Posterior vena cava (tissue), 2 donors: ENCODE data around the gene ITIH1. TPM values are rescaled to one million over a fixed set of nuclear protein-coding genes. Genes with fewer than 3 reads are reported as not detected.
"Not testable (repeated sequence)": the region's sequence is repeated elsewhere in the genome, so short reads cannot be mapped to it uniquely, and the experiment has no call there.

Source experiments
- DNase-seq: peaks from one replicate; pipeline ENCODE4 v3.0.0-alpha.2; 2020; ENCODE audit warnings: low spot score
- intact Hi-C, 2 donors: fragments of 100-400 bp; cut with DNase I; formaldehyde crosslinking; loops; one replicate each; pipeline versions ENCODE4 v1.14.1 to v1.14.2; 2022 to 2023
- total RNA-seq, 2 donors: library from RNA; stranded (reverse); fragmentation: NEBNext Ultra II Directional; extraction: Animal tissue kit (Norgen Biotek cat#: 25700); gene quantifications; one replicate each; pipeline ENCODE4 v1.2.1, GENCODE V29; 2021
- donor health status: DM: yes; HTN: yes; CAD: no.
- donor health status: DM: yes; HTN: yes; CAD: no.

The ITIH1 gene
- total RNA-seq, 2 donors from 2014 or later = 1.3 to 2.6 TPM

- peak; percentile 60 for DNase-seq
- intact Hi-C loops = no loop called here
These were observed 3.9 kb upstream of the ITIH1 start for GRCh38 chr3:52773361-52774065.

- peak; percentile 68 for DNase-seq
- intact Hi-C loops = no loop called here
These were observed 3.2 kb upstream of the ITIH1 start for GRCh38 chr3:52774066-52774713.

- intact Hi-C loops = no loop called here
- peak; percentile 84 for DNase-seq
These were observed 2.2 kb upstream of the ITIH1 start for GRCh38 chr3:52774901-52775864.

GRCh38 chr3:52775877-52776276 is 1.5 kb upstream of the ITIH1 start:
- peak; percentile 23 for DNase-seq
- intact Hi-C loops = no loop called here

- intact Hi-C loops = not testable (repeated sequence)
- DNase-seq = peak; percentile 36
These were observed 913 bp upstream of the ITIH1 start for GRCh38 chr3:52776486-52776885.

GRCh38 chr3:52777959-52778805 is 783 bp downstream of the ITIH1 start:
- intact Hi-C loops = no loop called here

GRCh38 chr3:52779011-52779836 is 1.8 kb downstream of the ITIH1 start:
- intact Hi-C loops = no loop called here
- DNase-seq = peak; percentile 55

More at GRCh38 chr3:52777959-52778805, 783 bp downstream of the ITIH1 start:
- peak; percentile 49 for DNase-seq

- intact Hi-C loops = no loop called here
- DNase-seq = peak; percentile 54
These were observed 2.6 kb downstream of the ITIH1 start for GRCh38 chr3:52779837-52780585.

GRCh38 chr3:52781741-52782140 is 4.3 kb downstream of the ITIH1 start:
- intact Hi-C loops = no loop called here
- DNase-seq = peak; percentile 57

GRCh38 chr3:52782412-52783210 is 5.2 kb downstream of the ITIH1 start:
- DNase-seq = peak; percentile 42
- intact Hi-C loops = no loop called here

- intact Hi-C loops = no loop called here
- DNase-seq = peak; percentile 24
These were observed 5.8 kb downstream of the ITIH1 start for GRCh38 chr3:52783211-52783555.

- intact Hi-C loops = no loop called here
- peak; percentile 77 for DNase-seq
These were observed 6.7 kb downstream of the ITIH1 start for GRCh38 chr3:52784021-52784621.

- intact Hi-C loops = no loop called here
- peak; percentile 69 for DNase-seq
These were observed 7.7 kb downstream of the ITIH1 start for GRCh38 chr3:52784931-52785590.

- intact Hi-C loops = no loop called here
- DNase-seq = peak; percentile 58
These were observed 9.2 kb downstream of the ITIH1 start for GRCh38 chr3:52786330-52787215.

- peak; percentile 68 for DNase-seq
- intact Hi-C loops = no loop called here
These were observed 9.8 kb downstream of the ITIH1 start for GRCh38 chr3:52787246-52787645.
